ENCODE data around the gene MAML3.
A peak's percentile ranks its signal among the peaks of the same experiment; 100 is the strongest.

Gene MAML3

GRCh38 chr4:139969635-139970266 is 184.2 kb downstream of the MAML3 start:
- Mint-ChIP-seq H3K4me1 (peaks cover 1% of the 10 kb centered on the region), H3K27ac (no peak overlapping the region), H3K36me3 (ENCODE audit: low read depth) (no peaks in the 10 kb centered on the region), H3K27me3 (no peaks in the 10 kb centered on the region), H3K9me3 (no peaks in the 10 kb centered on the region), H3K4me3 (no peak overlapping the region)
- ATAC-seq = no peak
- DNase-seq = no peak

GRCh38 chr4:139968831-139969230 is 185.2 kb downstream of the MAML3 start:
- no peak overlapping the region for H3K27ac Mint-ChIP-seq
- no peak overlapping the region for H3K4me3 Mint-ChIP-seq
- peaks cover 1% of the 10 kb centered on the region for H3K4me1 Mint-ChIP-seq
- no peak for DNase-seq
- no peaks in the 10 kb centered on the region for H3K9me3 Mint-ChIP-seq
- peaks cover 4% of the 10 kb centered on the region for H3K27me3 Mint-ChIP-seq
- no peak for ATAC-seq
- H3K36me3 Mint-ChIP-seq (ENCODE audit: low read depth) = peaks cover 2% of the 10 kb centered on the region

GRCh38 chr4:139966383-139966782 is 187.6 kb downstream of the MAML3 start:
- Mint-ChIP-seq H3K4me3 (no peak overlapping the region), H3K27me3 (peaks cover 4% of the 10 kb centered on the region), H3K4me1 (peaks cover 1% of the 10 kb centered on the region), H3K27ac (no peak overlapping the region), H3K36me3 (ENCODE audit: low read depth) (peaks cover 2% of the 10 kb centered on the region), H3K9me3 (no peaks in the 10 kb centered on the region)
- DNase-seq = no peak
- ATAC-seq = no peak

- H3K27me3 Mint-ChIP-seq = peaks cover 4% of the 10 kb centered on the region
- peaks cover 1% of the 10 kb centered on the region for H3K4me1 Mint-ChIP-seq
- H3K4me3 Mint-ChIP-seq = no peak overlapping the region
- peaks cover 2% of the 10 kb centered on the region for H3K36me3 Mint-ChIP-seq (ENCODE audit: low read depth)
- no peak overlapping the region for H3K27ac Mint-ChIP-seq
- ATAC-seq = no peak
- no peak for DNase-seq
- no peaks in the 10 kb centered on the region for H3K9me3 Mint-ChIP-seq
Observed at GRCh38 chr4:139965789-139966188, 188.2 kb downstream of the MAML3 start.

- H3K27me3 Mint-ChIP-seq = peaks cover 4% of the 10 kb centered on the region
- H3K4me3 Mint-ChIP-seq = no peak overlapping the region
- H3K36me3 Mint-ChIP-seq (ENCODE audit: low read depth) = peaks cover 2% of the 10 kb centered on the region
- H3K27ac Mint-ChIP-seq = no peak overlapping the region
- no peak for ATAC-seq
- no peaks in the 10 kb centered on the region for H3K9me3 Mint-ChIP-seq
- H3K4me1 Mint-ChIP-seq = peaks cover 1% of the 10 kb centered on the region
- no peak for DNase-seq
Observed at GRCh38 chr4:139963708-139964107, 190.3 kb downstream of the MAML3 start.

GRCh38 chr4:139962130-139962684 is 191.8 kb downstream of the MAML3 start:
- Mint-ChIP-seq H3K4me1 (peaks cover 1% of the 10 kb centered on the region), H3K36me3 (ENCODE audit: low read depth) (peaks cover 2% of the 10 kb centered on the region), H3K27ac (no peak overlapping the region), H3K4me3 (no peak overlapping the region), H3K27me3 (peaks cover 4% of the 10 kb centered on the region), H3K9me3 (no peaks in the 10 kb centered on the region)
- ATAC-seq (no peak), DNase-seq (no peak)

GRCh38 chr4:139961344-139961946 is 192.5 kb downstream of the MAML3 start:
- no peak for DNase-seq
- Mint-ChIP-seq H3K27ac (no peak overlapping the region), H3K4me1 (peaks cover 1% of the 10 kb centered on the region), H3K27me3 (peaks cover 4% of the 10 kb centered on the region), H3K9me3 (no peaks in the 10 kb centered on the region), H3K4me3 (no peak overlapping the region), H3K36me3 (ENCODE audit: low read depth) (peaks cover 2% of the 10 kb centered on the region)
- no peak for ATAC-seq

GRCh38 chr4:139959396-139959795 is 194.6 kb downstream of the MAML3 start:
- peaks cover 2% of the 10 kb centered on the region for H3K36me3 Mint-ChIP-seq (ENCODE audit: low read depth)
- H3K4me3 Mint-ChIP-seq = no peak overlapping the region
- H3K27ac Mint-ChIP-seq = no peak overlapping the region
- ATAC-seq (no peak), DNase-seq (no peak)
- peaks cover 7% of the 10 kb centered on the region for H3K27me3 Mint-ChIP-seq
- H3K4me1 Mint-ChIP-seq = no peaks in the 10 kb centered on the region
- no peaks in the 10 kb centered on the region for H3K9me3 Mint-ChIP-seq

GRCh38 chr4:139958739-139959098 is 195.3 kb downstream of the MAML3 start:
- Mint-ChIP-seq H3K36me3 (ENCODE audit: low read depth) (no peaks in the 10 kb centered on the region), H3K27ac (no peak overlapping the region), H3K4me1 (peaks cover 1% of the 10 kb centered on the region), H3K9me3 (no peaks in the 10 kb centered on the region), H3K4me3 (no peak overlapping the region), H3K27me3 (peaks cover 3% of the 10 kb centered on the region)
- ATAC-seq = no peak
- no peak for DNase-seq

GRCh38 chr4:139957986-139958738 is 195.8 kb downstream of the MAML3 start:
- Mint-ChIP-seq H3K4me3 (no peak overlapping the region), H3K9me3 (no peaks in the 10 kb centered on the region), H3K36me3 (ENCODE audit: low read depth) (no peaks in the 10 kb centered on the region), H3K4me1 (peaks cover 3% of the 10 kb centered on the region), H3K27me3 (peaks cover 3% of the 10 kb centered on the region), H3K27ac (no peak overlapping the region)
- no peak for ATAC-seq
- DNase-seq = no peak

- DNase-seq = no peak
- Mint-ChIP-seq H3K36me3 (ENCODE audit: low read depth) (no peaks in the 10 kb centered on the region), H3K4me1 (peaks cover 9% of the 10 kb centered on the region), H3K4me3 (no peak overlapping the region), H3K9me3 (no peaks in the 10 kb centered on the region), H3K27me3 (peaks cover 3% of the 10 kb centered on the region), H3K27ac (no peak overlapping the region)
- no peak for ATAC-seq
Observed at GRCh38 chr4:139957065-139957464, 196.9 kb downstream of the MAML3 start.

- Mint-ChIP-seq H3K36me3 (ENCODE audit: low read depth) (no peaks in the 10 kb centered on the region), H3K9me3 (no peaks in the 10 kb centered on the region), H3K4me1 (peaks cover 12% of the 10 kb centered on the region), H3K27ac (no peak overlapping the region), H3K27me3 (peaks cover 3% of the 10 kb centered on the region), H3K4me3 (no peak overlapping the region)
- ATAC-seq = no peak
- DNase-seq = no peak
Observed at GRCh38 chr4:139956507-139957017, 197.4 kb downstream of the MAML3 start.

- peaks cover 3% of the 10 kb centered on the region for H3K27me3 Mint-ChIP-seq
- no peaks in the 10 kb centered on the region for H3K36me3 Mint-ChIP-seq (ENCODE audit: low read depth)
- ATAC-seq (no peak), DNase-seq (no peak)
- H3K4me3 Mint-ChIP-seq = no peak overlapping the region
- H3K9me3 Mint-ChIP-seq = no peaks in the 10 kb centered on the region
- no peak overlapping the region for H3K27ac Mint-ChIP-seq
- H3K4me1 Mint-ChIP-seq = peaks cover 21% of the 10 kb centered on the region
Observed at GRCh38 chr4:139955600-139955999, 198.4 kb downstream of the MAML3 start.

- H3K27me3 Mint-ChIP-seq = peaks cover 6% of the 10 kb centered on the region
- no peak overlapping the region for H3K4me3 Mint-ChIP-seq
- DNase-seq (no peak), ATAC-seq (no peak)
- no peaks in the 10 kb centered on the region for H3K9me3 Mint-ChIP-seq
- H3K36me3 Mint-ChIP-seq (ENCODE audit: low read depth) = peaks cover 2% of the 10 kb centered on the region
- no peak overlapping the region for H3K27ac Mint-ChIP-seq
- H3K4me1 Mint-ChIP-seq = peaks cover 32% of the 10 kb centered on the region
Observed at GRCh38 chr4:139954512-139954911, 199.5 kb downstream of the MAML3 start.

- Mint-ChIP-seq H3K27ac (peak overlapping the region; percentile 53), H3K27me3 (peaks cover 12% of the 10 kb centered on the region), H3K9me3 (no peaks in the 10 kb centered on the region), H3K4me1 (peaks cover 50% of the 10 kb centered on the region), H3K36me3 (ENCODE audit: low read depth) (peaks cover 2% of the 10 kb centered on the region), H3K4me3 (peak overlapping the region; percentile 19)
- DNase-seq (peak; percentile 30), ATAC-seq (peak; percentile 71)
Observed at GRCh38 chr4:139951021-139951420, 203.0 kb downstream of the MAML3 start.
